Urinary bladder (tissue), 4 donors: Measurements from ENCODE around the gene UNK. TPM values are rescaled to one million over a fixed set of nuclear protein-coding genes. Genes with fewer than 3 reads are reported as not detected.
"Not testable (repeated sequence)": the region's sequence is repeated elsewhere in the genome, so short reads cannot be mapped to it uniquely, and the experiment has no call there.

ENCODE experiments used
- DNase-seq: peaks from one replicate; pipeline ENCODE4 v3.0.0-alpha.2; 2015; ENCODE audit errors: extremely low spot score
- H3K27ac ChIP-seq: one replicate; pipeline ENCODE4 v1.5.1; 2013; ENCODE audit warnings: low read depth, mild to moderate bottlenecking, moderate library complexity
- H3K36me3 ChIP-seq: one replicate; pipeline ENCODE4 v1.6.1; 2013; ENCODE audit warnings: mild to moderate bottlenecking, moderate library complexity; ENCODE audit not compliant: insufficient read depth
- H3K4me1 ChIP-seq: one replicate; pipeline ENCODE4 v1.6.1; 2013; ENCODE audit warnings: mild to moderate bottlenecking, moderate library complexity; ENCODE audit not compliant: insufficient read depth
- H3K4me3 ChIP-seq: one replicate; pipeline ENCODE4 v1.5.1; 2013; ENCODE audit warnings: low read depth, low read length
- WGBS: extraction: QIAGEN DNeasy Blood & Tissue Kit; methylation state at CpG from one replicate; pipeline ENCODE4 v1.1.7; 2013; 5-methylcytosine and 5-hydroxymethylcytosine counted together
- polyA plus RNA-seq: library from polyadenylated mRNA; stranded (reverse); fragments of 200-250 nt; gene quantifications from one replicate; pipeline ENCODE4 v1.2.3, GENCODE V29; 2013
- total RNA-seq: library from RNA; depleted of rRNA; stranded (reverse); fragments of >200 nt; gene quantifications from one replicate; pipeline ENCODE4 v1.2.3, GENCODE V29; 2014
- donor health status: healthy with polysubstance abuse.
- donor health status: healthy.

The UNK gene
- total and polyA plus RNA-seq, 2 donors, result 29.1 to 58.1 TPM

DNA sequence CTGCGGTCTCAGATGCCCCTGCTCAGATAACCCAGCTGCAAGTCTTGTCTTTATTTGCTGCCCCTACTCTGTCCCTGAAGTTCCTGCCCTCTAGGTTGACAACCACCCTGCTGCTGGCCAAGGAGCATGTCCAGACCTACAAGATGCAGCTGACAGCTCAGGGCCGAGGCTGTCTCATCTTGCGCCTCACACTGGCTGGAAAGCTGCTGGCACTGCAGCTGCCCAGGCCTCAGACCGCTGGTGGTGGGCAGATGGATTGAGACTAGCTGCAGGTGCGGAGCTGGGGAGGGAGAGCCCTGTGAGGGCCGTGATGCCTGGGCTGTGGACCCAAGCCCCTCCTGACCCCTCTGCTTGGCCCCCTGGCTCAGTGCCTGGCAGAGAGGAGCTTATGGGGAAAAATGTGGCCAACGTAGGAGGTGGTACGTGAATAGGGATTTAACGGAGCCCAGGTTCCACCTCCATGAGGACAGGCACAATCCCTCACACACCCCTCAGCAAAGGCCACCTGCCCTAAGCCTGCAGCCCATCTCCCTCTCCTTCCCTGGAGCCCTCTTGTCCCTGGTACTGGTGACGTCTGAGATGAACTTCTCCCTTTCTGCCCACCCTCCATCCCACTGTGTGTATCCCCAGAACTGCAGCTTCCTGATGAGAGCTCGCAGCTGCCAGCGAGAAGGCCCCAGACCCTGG, 11.3 kb upstream of the UNK start:
- H3K4me3 ChIP-seq, result no peak overlapping the region
- no peaks in the 10 kb centered on the region for H3K4me1 ChIP-seq
- no peaks in the 10 kb centered on the region for H3K36me3 ChIP-seq
- no peak overlapping the region for H3K27ac ChIP-seq
- WGBS, result 73% methylated on average over 12 of the region's 12 CpGs
- no peak for DNase-seq

DNA sequence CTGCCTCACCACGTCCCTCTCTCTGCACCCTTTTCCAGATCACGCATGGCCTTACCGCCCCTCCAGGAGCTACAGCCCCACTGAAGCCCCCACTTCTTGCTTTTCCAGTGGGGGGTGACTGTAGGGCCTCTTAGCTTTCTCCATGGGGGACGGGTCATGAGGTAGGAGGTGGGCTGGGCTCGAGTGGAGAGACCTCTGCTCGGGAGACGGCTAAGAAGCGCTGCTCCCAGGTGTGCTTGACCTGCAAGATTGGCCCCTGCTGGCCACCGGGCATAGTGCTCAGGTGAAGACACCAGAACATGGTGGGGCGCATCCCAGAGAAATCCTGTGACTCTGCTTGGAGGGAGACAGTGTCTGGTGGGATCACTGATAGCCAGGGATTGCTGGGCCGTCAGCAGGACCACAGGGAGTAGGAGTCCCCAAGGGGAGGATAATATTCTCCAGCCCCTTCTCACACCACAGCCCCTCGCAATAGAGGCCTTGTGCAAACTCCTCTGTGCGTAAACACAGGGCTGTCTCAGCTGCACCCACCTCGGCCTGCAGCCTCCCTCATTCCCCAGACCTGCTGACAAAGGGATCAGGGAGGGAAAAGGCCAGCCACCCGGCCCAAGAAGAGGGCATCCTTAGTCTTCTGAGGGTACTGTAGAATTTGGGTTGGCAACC, 10.7 kb upstream of the UNK start:
- WGBS, result 81% methylated on average over 15 of the region's 15 CpGs
- no peak for DNase-seq
- Histone ChIP-seq H3K4me3 (no peak overlapping the region), H3K27ac (no peak overlapping the region), H3K36me3 (no peaks in the 10 kb centered on the region), H3K4me1 (no peaks in the 10 kb centered on the region)

DNA sequence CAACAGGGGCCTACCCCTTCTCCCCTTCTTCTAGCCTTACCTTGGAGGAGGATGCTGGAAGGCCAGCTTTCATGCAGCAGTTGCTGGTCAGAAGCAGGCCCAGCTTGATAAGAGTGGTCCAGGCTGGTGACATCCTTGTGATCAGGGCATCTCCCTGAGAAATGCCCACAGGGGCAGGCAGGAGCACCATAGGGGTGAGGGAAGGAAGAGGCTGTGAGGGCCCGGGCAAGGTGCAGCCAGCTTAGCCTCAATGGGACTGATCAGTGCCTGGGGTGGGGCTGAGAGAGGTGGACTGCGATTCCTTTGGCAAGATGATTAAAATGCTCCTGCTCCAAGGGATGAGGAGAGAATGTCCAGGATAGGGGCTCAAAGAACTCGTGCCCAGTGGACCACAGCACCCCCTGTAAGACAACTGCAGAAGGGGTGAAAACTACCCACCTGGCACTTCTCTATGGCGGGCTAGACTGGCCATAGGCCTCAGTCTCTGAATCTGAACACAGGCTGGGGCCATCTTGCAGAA, 10.1 kb upstream of the UNK start:
- Histone ChIP-seq H3K27ac (no peak overlapping the region), H3K36me3 (no peaks in the 10 kb centered on the region), H3K4me1 (no peaks in the 10 kb centered on the region), H3K4me3 (no peak overlapping the region)
- no peak for DNase-seq
- WGBS, result 85% methylated on average over 4 of the region's 4 CpGs

DNA sequence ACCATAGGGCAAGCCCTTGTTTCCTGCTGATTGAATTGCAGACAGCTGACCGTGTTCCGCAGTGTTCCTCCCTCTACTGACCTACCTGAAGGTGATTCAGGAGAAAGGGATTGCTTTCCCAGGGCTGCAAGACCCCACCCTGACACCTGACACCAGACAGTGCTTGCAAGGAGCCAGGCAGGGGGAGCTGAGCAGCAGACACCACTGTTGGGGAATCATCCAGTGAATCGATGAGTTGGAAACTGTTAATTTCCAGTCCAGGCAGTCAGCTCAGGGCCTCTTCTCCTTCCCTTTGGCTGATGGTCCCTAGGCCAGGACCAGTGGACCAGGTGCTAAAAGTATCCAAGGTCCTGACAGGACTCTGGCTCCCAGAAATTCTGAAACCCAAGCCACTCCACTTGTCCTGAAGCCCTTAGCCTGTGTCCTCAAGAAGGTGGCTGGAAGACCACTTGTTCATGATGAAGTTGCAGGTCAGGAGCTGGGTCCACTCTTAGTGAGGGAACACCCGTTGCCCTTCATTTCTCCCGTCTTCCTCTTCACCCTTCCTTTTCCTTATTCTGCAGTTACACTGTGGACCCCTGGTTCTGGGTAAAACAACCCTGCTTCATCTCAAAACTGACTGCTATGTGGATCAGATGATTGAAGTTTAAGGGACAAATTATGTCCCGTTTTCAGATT, 9.5 kb upstream of the UNK start:
- Histone ChIP-seq H3K4me3 (no peak overlapping the region), H3K4me1 (no peaks in the 10 kb centered on the region), H3K36me3 (no peaks in the 10 kb centered on the region), H3K27ac (no peak overlapping the region)
- WGBS, result 56% methylated on average over 6 of the region's 6 CpGs
- no peak for DNase-seq

DNA sequence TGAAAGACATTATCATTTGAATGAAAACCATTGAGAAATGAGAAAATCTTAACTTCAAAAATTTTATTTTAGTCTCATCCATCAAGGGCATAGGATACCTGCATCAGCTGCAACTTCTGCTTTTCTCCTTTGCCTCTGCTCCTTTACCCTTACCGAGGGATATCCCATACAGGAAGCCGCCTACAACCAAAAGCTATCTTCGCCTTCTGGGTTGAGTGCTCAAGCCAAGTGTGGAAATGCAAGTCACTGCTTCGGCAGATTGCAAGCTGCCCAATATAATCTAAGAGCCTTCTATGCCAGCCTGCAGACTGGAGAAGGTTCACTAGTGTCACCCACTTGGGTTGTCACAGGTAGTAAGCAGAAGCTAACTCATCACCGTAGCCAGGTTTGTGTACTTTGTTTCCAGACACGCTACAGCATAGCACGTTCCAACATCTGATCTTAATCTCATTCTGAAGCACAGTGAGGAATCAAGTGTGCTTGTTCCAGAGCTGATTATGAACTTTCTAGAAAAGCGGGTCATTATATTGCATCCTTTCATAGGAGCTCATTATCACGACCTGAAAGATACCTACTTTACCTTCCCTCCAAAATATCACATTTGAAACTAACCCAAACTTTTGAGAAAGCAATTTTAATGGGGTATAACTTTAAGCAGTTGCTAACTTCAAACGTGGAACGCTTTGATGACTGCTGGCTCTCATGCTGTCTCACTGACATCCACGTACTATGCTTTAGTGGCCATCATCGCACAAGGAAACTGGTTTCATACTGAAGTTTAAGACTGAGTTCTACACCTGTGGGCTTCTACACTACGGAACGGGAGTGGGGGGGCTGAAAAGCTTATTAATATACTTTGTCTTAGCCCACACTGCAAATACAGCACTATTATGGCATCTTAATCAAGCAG, 8.0 kb upstream of the UNK start:
- 18% methylated on average over 15 of the region's 15 CpGs for WGBS
- Histone ChIP-seq H3K4me3 (no peak overlapping the region), H3K4me1 (no peaks in the 10 kb centered on the region), H3K27ac (no peak overlapping the region), H3K36me3 (no peaks in the 10 kb centered on the region)
- no peak for DNase-seq

DNA sequence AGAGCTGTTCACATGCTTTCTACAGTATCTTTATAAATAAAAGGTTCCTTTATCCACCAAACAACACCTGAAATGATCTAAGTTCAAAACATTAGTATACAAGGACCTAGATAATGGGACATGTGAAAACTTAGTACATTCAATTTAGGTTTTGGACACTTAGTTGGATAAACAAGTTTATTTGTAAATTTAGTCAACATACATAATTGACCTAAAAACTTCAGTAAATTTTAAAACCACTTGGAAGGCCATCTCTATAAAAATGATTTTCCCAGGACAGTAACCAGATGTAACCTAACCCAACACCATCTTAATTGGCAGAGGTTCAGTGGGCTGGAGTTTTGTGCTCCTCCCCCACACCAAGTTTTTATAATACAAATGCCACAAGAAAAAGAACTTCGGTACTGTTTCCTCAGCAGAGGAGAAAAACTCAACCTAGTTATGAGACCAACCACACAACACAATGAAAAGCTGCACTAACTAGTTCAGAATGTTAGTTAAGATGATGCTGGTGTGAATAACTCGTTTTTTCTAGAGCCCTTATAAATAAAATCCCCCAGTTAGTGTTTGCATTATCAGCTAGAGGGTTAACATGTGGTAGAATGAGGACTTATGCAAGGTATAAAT, 7.2 kb upstream of the UNK start:
- Histone ChIP-seq H3K27ac (no peak overlapping the region), H3K4me1 (no peaks in the 10 kb centered on the region), H3K36me3 (no peaks in the 10 kb centered on the region), H3K4me3 (peak overlapping the region; percentile 97)
- 3% methylated on average over 2 of the region's 2 CpGs for WGBS
- no peak for DNase-seq

DNA sequence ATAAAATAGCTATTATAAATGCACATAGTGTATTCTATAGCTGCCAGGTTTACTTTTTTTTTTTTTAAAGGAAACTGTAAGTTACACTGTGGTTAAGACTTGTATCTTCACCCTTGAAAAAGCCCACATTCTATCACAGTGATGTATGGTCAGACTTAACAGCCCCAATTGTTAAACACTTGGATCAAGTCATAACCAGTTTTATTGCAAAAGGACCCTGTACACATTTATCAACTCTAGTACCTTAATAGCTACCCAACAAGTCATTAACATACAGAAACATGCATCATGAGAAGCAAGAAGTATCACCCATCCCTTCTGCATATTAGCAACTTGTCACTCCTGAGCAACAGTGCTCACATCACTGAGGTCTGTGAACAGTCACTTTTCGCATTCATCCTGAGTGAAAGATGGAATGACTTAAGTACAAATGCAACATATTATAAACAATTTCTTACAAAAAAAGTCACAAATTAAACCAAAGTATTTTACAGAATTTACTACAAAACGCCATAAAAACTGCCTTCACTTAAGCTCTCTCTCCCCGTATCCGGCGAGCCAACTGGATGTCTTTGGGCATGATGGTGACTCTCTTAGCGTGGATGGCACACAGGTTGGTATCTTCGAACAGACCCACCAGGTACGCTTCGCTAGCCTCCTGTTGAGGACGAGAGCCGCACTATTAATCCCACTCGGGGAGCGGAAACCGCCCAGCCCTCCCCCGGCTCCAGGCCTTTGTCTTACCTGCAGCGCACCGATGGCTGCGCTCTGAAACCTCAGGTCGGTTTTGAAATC, 6.3 kb upstream of the UNK start:
- WGBS, result under 1% methylated on average over 19 of the region's 19 CpGs
- H3K36me3 ChIP-seq, H3K4me1 ChIP-seq, DNase-seq: not testable (repeated sequence)
- Histone ChIP-seq H3K4me3 (peak overlapping the region; percentile 97), H3K27ac (peak overlapping the region; percentile 99)

DNA sequence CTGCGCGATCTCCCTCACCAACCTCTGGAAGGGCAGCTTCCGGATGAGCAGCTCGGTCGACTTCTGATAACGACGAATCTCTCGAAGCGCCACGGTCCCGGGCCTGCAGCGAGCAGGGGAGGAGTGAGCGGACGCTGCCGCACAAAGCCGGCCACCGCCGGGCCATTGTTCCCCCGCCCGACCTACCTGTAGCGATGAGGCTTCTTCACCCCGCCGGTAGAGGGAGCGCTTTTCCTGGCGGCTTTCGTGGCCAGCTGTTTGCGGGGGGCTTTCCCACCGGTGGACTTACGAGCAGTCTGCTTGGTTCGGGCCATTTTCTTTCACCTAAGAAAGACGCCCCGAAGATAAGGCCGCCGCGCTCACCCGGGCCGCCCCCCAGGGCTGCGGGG, 5.8 kb upstream of the UNK start:
- no peaks in the 10 kb centered on the region for H3K4me1 ChIP-seq
- no peaks in the 10 kb centered on the region for H3K36me3 ChIP-seq
- H3K27ac ChIP-seq, result peak overlapping the region; percentile 99
- H3K4me3 ChIP-seq, result peak overlapping the region; percentile 97
- no peak for DNase-seq
- under 1% methylated on average over 38 of the region's 38 CpGs for WGBS

DNA sequence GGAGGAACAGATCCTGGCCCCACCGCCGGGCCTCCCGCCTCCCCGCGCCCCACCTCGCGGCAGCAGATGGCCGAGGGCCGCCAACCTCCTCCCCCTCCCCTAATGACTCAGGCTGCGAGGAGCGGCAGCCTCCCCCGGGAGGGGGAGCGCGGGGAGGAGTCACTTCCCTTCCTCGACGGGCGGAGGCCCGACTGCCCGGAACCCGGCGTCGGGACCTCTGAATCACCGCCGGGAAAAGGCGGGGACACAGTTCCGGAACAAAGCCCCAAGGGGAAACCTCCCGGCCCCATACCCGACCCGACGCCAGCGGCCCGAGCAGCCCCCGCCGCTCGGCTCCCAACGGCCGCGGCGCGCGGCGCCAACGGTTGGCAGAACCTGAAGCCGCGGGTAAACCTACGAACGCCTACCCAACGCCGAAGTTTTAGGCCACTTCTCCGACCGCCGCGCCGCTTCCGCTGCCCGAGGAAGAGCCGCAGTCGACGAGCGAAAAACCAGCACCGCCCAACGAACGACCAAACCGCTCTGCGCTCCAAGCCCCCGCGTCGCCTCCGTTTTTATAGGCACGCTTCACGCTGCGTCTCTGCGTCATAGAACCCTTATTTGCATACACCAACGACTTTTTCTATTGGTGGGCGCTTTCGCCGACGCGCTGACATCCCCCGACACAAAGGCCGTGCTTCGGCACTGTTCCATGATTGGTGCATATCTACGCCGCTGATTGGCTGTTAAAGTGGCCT, 5.2 kb upstream of the UNK start:
- no peaks in the 10 kb centered on the region for H3K4me1 ChIP-seq
- H3K27ac ChIP-seq, result peak overlapping the region; percentile 99
- under 1% methylated on average over 84 of the region's 84 CpGs for WGBS
- no peaks in the 10 kb centered on the region for H3K36me3 ChIP-seq
- DNase-seq, result peak; percentile 100
- peak overlapping the region; percentile 97 for H3K4me3 ChIP-seq

DNA sequence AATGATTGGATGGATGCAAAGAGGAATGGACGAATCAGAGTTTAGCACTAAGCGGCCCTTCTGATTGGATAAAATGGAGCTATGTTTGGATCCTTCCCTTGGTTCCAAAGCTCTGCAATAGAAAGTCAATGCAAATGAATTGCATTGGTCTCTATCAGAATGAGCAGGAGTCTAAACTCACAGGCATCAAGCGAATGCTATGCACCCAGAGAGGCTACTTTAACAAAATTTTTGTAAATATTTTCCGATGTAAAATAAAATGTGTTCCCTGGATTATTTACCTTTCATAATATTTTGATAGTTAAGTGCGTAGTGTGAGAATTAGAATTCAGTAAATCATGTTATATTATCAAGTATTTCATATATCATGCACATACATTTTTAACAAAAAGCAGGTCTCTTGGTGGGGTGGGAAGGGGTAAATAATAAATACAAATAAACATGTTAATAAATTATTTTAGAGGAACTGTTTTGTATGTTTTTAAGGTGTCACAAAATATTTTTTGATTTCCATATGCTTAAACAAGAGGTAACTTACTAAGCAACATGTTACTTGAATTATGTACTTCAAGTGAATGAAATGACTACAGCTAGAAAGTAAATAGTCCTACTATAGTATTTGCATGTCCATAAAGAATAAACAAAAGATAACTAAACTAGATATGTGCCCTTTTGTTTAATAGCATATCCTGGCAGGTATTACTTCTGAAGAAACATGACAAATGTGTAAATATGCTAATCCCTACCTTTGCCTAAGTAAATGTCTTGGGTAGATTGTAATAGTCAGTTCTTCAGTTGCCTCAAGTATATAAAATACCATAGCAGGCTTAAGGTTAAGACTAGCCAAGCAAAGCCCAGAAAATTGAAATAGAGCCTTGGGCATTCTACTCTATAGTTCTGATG, 4.4 kb upstream of the UNK start:
- Histone ChIP-seq H3K36me3 (no peaks in the 10 kb centered on the region), H3K4me3 (no peak overlapping the region), H3K27ac (no peak overlapping the region), H3K4me1 (no peaks in the 10 kb centered on the region)
- no peak for DNase-seq
- WGBS, result 20% methylated on average over 5 of the region's 5 CpGs

DNA sequence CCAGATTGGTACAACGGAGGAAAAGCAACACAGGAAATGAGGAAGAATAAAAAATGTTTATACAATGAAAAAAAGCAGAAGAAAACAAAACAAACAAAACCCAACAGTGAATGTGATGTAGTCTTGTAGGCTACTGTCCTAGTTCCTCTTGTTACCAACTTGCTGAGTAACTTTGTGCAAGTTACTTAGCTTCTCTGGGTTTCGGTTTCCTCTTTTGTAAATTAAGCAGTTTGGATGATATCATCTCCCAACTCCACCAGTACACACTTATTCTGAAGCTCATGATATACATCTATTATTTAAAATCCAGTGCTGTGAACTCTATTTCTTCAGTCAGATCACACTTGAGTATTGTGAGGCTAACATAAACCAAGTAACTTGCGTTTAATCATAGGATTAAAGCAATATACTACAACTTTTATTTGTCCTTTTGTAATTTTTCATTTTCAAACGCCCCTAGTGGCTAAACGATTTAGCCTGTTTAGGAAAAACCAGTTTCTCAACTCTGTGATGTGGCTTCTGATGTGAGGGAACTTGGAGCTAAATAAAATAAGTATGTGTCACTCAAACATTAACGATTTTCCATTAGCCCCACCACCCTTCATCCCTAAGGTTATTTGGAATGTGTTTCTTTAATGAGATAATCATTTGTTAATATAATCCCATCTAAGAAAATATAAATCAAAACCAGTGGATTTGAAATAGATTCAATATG, 1.4 kb upstream of the UNK start:
- DNase-seq, result no peak
- no peak overlapping the region for H3K4me3 ChIP-seq

More for the DNA sequence above, 1.4 kb upstream of the UNK start:
- 15% methylated on average over 6 of the region's 6 CpGs for WGBS
- H3K27ac ChIP-seq, result peak overlapping the region; percentile 95
- no peaks in the 10 kb centered on the region for H3K4me1 ChIP-seq
- H3K36me3 ChIP-seq, result no peaks in the 10 kb centered on the region
